GM18498 (cell line): ENCODE measurements around the gene EPHA10.

Experiments
- ATAC-seq: cut with Tn5 transposase; IDR thresholded peaks from one replicate; pipeline ENCODE4 v1.9.1; 2021; ENCODE audit warnings: mild to moderate bottlenecking, moderate library complexity; ENCODE audit not compliant: unreplicated experiment

Gene EPHA10

GRCh38 chr1:37734629-37735591 is 30.0 kb downstream of the EPHA10 start:
- ATAC-seq, result no peak

- no peak for ATAC-seq
These were observed 32.7 kb downstream of the EPHA10 start for GRCh38 chr1:37732111-37732780.

- no peak for ATAC-seq
These were observed 33.5 kb downstream of the EPHA10 start for GRCh38 chr1:37731312-37732019.

DNA sequence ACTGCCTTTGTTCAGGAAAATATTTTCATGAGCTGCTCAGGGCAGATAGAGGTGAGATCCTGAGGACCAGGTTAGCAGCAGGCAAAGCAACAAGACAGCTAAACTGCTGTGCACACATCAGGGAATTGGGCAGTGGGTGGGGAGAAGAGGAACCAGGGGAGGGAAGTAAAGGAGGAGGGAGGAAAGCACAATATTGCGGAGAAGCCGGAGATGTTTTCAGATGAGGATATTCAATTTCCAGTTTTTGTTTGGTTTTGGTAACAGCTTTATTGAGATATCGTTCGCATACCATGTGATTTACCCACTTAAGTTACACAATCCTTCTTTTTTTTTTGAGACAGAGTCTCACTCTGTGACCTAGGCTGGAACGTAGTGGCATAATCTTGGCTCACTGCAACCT is 34.5 kb downstream of the EPHA10 start:
- ATAC-seq, result no peak

GRCh38 chr1:37728416-37728815 is 36.5 kb downstream of the EPHA10 start:
- ATAC-seq, result no peak

GRCh38 chr1:37726751-37727585 is 38.0 kb downstream of the EPHA10 start:
- ATAC-seq, result no peak

DNA sequence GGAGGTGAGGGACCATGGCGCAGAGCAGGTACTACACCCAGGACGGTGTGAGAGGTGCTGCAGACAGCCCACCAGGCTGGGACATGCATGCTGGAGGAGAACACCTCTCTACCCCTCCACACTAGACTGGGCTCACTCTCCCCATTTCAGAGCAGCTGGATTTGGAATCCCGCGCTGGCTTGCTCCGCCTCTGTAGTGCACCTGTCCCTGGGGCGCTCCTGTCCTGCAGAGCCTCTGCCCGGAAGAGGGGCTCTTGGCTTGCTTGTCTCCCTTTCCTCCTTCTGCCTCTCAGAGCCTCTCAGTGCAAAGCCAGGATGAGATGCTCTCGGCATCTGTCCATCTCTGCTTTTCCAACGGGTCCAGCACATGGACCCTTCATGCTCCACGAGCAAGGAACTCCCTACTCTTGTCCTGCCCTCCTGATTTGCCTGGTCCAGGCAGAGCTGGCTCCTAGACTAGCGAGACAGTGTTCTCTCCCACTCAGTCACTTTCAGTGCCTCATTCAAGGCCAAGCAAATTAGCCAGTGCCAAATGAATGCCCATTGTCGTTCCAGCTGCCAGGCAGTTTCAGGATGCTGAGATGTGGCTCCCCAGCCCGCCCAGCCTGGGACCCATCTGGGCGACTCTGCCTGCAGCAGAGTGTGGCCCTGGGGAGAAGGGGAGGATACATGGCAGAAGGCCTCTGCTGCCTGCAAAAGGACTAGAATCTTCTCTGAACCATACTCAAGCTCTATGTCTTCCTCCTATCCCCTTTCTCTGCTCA is 38.9 kb downstream of the EPHA10 start:
- no peak for ATAC-seq

DNA sequence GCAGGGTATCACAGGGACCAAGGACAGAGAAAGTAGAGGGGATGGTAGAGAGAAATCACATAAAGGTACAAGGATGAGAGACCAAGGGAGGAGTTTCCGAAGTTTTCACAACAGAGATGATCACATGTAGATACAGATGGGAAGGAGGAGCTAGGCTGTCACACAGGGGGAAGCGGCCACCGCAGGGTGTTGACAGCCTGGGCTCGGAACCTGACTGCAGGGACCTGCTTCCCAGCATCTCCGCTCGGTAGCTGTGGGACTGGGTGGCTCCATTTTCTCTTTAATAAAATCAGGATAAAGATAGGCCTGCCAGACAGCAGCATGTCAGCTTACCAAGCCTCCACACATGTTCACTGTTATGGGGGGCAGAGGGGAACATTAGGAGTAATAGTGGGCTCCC is 40.3 kb downstream of the EPHA10 start:
- no peak for ATAC-seq

GRCh38 chr1:37723390-37724078 is 41.4 kb downstream of the EPHA10 start:
- no peak for ATAC-seq

DNA sequence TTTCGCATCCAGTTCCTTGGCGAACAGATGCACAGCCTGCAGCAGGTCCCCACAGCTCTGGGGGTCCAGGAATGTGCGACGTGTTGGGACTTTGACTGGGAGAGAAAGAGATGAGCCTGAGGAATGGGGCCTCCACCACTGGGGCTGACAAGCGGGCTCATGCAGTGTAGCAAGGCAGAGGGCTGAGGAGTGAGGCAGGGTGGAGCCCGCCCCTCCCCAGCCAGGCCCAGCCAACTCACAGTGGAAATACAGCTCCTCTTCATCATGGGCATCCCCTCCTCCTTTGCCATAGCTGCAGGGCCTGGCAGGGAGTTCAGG is 41.9 kb downstream of the EPHA10 start:
- ATAC-seq, result no peak

DNA sequence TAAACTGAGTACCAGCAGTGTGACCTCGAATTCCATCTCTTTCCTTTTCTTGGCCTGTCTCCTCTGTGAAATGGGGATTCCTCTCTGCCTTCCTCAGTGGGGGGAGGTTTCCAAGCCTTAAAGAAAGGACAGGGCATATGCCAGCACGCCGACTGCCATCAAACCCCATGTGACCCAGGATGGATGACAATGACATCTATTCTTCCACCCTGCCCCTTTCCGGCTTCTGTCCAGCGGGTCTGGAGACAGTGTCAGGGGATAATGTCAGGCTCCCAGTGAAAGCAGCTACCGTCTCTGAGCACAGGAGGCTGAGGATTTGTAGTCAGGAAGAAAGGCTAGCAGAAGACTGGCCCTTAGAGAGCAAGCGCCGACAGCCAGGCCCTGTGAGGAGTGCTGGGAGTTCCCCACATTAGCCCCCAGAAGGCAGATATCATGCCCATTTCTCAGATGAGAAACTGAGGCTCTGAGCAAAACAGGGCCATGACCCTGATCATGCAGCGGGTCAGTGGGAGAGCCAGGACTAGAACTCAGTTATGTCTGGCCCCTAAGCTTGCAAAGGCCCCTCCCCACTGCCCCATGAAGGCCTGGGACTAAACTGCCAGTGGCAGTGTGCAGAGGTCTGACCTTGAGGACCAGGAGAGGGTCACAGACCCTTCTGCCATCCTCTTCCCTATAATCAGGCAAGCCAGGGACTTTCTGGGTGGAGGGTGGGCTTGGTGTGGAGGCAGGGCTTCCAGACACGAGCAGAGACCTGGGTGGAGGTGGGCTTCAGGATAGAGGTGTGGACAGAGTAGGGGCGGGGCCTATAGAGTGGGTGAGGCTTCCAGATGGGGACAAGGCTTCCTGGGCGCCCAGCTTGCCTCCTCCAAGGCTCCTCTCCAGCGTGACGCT is 42.5 kb downstream of the EPHA10 start:
- no peak for ATAC-seq

- no peak for ATAC-seq
These were observed 43.4 kb downstream of the EPHA10 start for GRCh38 chr1:37721565-37721964.

DNA sequence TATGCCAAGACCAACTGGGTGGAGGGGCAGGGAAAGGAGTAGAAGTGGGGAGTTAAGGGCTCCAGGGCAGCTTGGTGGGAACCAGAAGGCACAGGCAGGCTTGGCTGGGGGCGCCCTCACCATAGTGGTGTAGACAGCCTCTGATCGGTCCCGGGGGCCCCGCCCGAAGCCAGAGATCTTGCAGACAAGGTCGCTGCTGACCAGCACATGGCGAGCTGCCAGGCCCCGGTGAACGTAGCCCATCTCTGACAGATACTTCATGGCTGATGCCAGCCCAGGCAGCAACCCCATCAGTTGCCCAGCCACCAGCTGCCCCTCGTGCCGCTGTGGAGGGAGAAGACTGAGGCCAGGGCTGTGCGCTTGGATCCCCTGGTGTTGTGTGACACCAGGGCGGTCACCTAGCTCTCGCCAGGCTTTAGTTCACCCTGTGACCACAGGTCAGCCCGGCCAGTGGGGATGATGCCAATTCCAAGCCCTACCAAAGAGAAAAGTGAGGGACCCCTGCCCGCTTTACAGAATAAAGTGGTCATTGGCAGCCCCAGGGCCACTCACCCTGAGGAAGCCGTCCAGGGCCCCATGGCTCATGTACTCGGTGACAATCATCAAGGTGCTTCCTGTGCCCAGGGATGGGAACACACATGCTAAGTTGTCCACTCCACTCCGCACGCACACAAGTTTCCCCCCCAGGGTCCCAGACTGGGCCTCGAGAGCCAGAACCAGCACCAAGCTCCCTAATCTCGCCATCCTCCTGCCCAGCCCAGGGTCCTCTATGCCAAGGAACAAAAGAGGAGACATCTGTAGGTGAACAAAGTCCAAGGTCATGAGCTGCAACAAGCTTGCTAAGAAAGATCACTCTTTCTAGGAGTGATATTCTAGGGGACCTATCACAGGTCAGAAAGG is 44.4 kb downstream of the EPHA10 start:
- ATAC-seq, result no peak

DNA sequence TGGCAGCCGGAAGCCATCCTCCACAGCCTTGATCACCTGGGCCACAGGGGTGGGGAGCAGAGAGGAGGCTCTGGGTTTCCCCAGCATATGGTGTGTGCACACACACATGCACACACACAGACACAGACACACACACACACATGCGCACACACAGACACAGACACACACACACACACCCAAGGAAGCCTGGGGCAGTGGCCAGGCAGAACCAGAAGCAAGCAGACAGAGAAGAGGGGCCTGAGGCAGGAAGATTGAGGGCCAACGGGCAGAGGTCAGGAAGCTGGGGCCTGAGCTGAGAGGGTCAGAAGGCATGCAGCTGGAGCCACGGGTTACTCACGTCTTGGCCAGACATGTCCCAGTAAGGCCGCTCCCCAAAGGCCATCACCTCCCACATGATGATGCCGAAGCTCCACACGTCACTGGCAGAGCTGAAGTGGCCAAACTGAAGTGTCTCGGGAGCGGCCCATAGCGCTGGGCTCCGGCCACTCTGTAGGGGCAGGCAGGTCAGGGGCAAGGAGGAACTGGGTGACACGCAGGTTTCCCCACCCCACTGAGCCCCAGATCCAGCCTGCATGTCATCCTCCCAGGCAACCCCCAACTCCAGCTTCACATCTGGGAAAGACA is 45.2 kb downstream of the EPHA10 start:
- ATAC-seq, result no peak

DNA sequence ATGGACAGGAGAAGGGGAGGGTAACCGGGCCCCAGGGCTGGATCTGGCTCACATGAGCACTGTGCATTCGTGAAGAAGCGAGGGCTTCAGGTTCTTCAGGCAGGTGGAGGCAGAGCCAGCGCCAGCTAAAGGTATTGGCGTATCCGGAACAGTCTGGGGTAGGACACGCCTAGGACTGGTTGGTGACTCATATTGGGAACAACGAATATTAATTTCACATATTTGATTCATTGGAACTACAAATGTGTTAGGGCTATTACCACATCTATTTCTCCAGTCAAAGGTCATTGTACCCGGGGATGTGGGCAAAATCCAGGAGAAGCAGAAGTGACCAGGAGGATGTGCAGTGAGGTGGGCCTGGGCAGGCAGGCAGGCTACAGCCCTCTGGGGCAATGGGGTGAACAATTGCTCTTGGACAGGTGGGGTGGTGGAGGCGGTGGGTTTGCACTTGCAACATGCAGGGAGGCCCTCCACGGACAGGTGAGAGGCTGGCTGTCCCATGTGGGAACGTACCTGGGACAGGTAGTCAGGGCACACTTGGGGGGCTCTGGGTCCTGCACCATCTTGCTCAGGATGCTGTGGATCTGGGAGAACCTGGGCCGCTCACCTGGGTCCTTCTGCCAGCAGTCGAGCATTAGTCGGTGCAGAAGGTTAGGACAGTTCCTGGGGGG is 45.9 kb downstream of the EPHA10 start:
- no peak for ATAC-seq

DNA sequence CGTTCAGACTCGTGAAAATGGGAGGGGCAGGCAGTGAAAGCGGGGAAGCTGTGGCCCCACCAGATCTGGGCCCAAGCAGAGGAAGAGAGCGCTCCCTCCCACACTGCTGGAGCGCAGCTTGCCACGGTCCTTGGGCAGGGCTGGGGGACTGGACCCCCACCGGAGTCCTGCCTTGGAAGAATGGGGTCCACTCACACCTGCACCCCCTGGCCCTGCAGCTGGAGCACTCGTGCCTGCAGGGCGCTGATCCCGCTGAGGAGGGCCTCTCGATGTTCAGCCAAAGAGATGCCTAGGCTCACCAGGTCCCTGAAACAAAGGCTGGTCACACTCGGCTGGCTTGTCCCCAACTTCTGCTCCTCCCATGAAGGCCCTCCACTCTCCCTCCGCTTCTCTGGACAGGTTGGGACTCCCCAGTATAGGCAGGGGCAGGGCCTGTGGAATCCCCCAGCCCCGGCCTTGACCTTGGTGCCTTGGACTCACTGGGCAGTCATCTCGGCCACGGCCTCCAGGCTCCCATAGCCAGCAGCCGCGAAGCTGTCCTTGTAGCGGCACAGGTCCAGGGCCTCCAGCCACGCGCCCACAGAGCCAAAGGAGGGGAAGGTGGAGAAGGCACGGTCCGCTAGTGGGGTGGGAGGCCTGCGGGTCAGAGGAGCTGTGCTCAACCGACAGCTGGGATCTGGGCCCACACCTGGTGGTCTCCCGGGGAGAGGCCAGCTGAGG is 46.6 kb downstream of the EPHA10 start:
- no peak for ATAC-seq
